Measurements from ENCODE around the gene SETD6. TPM values are rescaled to one million over a fixed set of nuclear protein-coding genes. Genes with fewer than 3 reads are reported as not detected.

Gene SETD6
- total and polyA plus RNA-seq, 2 of the 13 experiments (the other 11 are each of a cell fraction or from before 2014, with no cell fraction given) = 24.0 to 25.7 TPM

- TF ChIP-seq, protein P1, sequence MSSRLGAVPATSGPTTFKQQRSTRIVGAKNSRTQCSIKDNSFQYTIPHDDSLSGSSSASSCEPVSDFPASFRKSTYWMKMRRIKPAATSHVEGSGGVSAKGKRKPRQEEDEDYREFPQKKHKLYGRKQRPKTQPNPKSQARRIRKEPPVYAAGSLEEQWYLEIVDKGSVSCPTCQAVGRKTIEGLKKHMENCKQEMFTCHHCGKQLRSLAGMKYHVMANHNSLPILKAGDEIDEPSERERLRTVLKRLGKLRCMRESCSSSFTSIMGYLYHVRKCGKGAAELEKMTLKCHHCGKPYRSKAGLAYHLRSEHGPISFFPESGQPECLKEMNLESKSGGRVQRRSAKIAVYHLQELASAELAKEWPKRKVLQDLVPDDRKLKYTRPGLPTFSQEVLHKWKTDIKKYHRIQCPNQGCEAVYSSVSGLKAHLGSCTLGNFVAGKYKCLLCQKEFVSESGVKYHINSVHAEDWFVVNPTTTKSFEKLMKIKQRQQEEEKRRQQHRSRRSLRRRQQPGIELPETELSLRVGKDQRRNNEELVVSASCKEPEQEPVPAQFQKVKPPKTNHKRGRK (CRISPR knock-in tag; IDR thresholded peaks at IDR 0.05) = no peak
- no peak for TF ChIP-seq SRY (CRISPR knock-in tag; IDR thresholded peaks at IDR 0.05)
- TF ChIP-seq, protein P2, sequence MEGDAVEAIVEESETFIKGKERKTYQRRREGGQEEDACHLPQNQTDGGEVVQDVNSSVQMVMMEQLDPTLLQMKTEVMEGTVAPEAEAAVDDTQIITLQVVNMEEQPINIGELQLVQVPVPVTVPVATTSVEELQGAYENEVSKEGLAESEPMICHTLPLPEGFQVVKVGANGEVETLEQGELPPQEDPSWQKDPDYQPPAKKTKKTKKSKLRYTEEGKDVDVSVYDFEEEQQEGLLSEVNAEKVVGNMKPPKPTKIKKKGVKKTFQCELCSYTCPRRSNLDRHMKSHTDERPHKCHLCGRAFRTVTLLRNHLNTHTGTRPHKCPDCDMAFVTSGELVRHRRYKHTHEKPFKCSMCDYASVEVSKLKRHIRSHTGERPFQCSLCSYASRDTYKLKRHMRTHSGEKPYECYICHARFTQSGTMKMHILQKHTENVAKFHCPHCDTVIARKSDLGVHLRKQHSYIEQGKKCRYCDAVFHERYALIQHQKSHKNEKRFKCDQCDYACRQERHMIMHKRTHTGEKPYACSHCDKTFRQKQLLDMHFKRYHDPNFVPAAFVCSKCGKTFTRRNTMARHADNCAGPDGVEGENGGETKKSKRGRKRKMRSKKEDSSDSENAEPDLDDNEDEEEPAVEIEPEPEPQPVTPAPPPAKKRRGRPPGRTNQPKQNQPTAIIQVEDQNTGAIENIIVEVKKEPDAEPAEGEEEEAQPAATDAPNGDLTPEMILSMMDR (CRISPR knock-in tag; IDR thresholded peaks at IDR 0.05) = peak; percentile 97
- no peak for TF ChIP-seq FOXJ3 (CRISPR knock-in tag; IDR thresholded peaks at IDR 0.05; ENCODE audit: borderline replicate concordance)
- TF ChIP-seq ARID2 (CRISPR knock-in tag; IDR thresholded peaks at IDR 0.05; ENCODE audit: borderline replicate concordance) = no peak
- no peak for TF ChIP-seq REXO4 (CRISPR knock-in tag; IDR thresholded peaks at IDR 0.05; ENCODE audit: borderline replicate concordance)
- TF ChIP-seq TBX2 (CRISPR knock-in tag; IDR thresholded peaks at IDR 0.05; ENCODE audit: borderline replicate concordance) = 0 out of 2 replicates have a peak, but pooled peaks have one; percentile 46
- TF ChIP-seq, protein P3, sequence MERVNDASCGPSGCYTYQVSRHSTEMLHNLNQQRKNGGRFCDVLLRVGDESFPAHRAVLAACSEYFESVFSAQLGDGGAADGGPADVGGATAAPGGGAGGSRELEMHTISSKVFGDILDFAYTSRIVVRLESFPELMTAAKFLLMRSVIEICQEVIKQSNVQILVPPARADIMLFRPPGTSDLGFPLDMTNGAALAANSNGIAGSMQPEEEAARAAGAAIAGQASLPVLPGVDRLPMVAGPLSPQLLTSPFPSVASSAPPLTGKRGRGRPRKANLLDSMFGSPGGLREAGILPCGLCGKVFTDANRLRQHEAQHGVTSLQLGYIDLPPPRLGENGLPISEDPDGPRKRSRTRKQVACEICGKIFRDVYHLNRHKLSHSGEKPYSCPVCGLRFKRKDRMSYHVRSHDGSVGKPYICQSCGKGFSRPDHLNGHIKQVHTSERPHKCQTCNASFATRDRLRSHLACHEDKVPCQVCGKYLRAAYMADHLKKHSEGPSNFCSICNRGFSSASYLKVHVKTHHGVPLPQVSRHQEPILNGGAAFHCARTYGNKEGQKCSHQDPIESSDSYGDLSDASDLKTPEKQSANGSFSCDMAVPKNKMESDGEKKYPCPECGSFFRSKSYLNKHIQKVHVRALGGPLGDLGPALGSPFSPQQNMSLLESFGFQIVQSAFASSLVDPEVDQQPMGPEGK (CRISPR knock-in tag; IDR thresholded peaks at IDR 0.05) = 0 out of 2 replicates have a peak, but pooled peaks have one; percentile 29
- TF ChIP-seq SMAD3 (CRISPR knock-in tag; IDR thresholded peaks at IDR 0.05) = 0 out of 2 replicates have a peak, but pooled peaks have one; percentile 48
- peak; percentile 43; the same call in 1 of the 2 replicates for TF ChIP-seq ZFY (CRISPR knock-in tag; IDR thresholded peaks at IDR 0.05)
- no peak for TF ChIP-seq BRD4 (CRISPR knock-in tag; IDR thresholded peaks at IDR 0.05)
- TF ChIP-seq, protein P4, sequence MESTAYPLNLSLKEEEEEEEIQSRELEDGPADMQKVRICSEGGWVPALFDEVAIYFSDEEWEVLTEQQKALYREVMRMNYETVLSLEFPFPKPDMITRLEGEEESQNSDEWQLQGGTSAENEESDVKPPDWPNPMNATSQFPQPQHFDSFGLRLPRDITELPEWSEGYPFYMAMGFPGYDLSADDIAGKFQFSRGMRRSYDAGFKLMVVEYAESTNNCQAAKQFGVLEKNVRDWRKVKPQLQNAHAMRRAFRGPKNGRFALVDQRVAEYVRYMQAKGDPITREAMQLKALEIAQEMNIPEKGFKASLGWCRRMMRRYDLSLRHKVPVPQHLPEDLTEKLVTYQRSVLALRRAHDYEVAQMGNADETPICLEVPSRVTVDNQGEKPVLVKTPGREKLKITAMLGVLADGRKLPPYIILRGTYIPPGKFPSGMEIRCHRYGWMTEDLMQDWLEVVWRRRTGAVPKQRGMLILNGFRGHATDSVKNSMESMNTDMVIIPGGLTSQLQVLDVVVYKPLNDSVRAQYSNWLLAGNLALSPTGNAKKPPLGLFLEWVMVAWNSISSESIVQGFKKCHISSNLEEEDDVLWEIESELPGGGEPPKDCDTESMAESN (CRISPR knock-in tag; conservative IDR thresholded peaks at IDR 0.05) = no peak
- no peak for TF ChIP-seq ZNF335 (CRISPR knock-in tag; IDR thresholded peaks at IDR 0.05)
- TF ChIP-seq KLF11 (CRISPR knock-in tag; IDR thresholded peaks at IDR 0.05) = no peak
- TF ChIP-seq ZZZ3 (CRISPR knock-in tag; IDR thresholded peaks at IDR 0.05; ENCODE audit: borderline replicate concordance) = no peak
- TF ChIP-seq TBL1XR1 (IDR thresholded peaks at IDR 0.05; ENCODE audit: borderline replicate concordance, low read length, partially characterized antibody) = no peak
- no peak for TF ChIP-seq MTERF4 (CRISPR knock-in tag; IDR thresholded peaks at IDR 0.05)
Observed at GRCh38 chr16:58511933-58512815, 3.1 kb upstream of the SETD6 start (continued).

Measured in HepG2 (cell line).